Measurements from ENCODE around the gene SLC7A5. TPM values are rescaled to one million over a fixed set of nuclear protein-coding genes. Genes with fewer than 3 reads are reported as not detected.
"Not testable (repeated sequence)": the region's sequence is repeated elsewhere in the genome, so short reads cannot be mapped to it uniquely, and the experiment has no call there.

Gene SLC7A5
- total RNA-seq, 1 donor from 2014 or later: 127 TPM

DNA sequence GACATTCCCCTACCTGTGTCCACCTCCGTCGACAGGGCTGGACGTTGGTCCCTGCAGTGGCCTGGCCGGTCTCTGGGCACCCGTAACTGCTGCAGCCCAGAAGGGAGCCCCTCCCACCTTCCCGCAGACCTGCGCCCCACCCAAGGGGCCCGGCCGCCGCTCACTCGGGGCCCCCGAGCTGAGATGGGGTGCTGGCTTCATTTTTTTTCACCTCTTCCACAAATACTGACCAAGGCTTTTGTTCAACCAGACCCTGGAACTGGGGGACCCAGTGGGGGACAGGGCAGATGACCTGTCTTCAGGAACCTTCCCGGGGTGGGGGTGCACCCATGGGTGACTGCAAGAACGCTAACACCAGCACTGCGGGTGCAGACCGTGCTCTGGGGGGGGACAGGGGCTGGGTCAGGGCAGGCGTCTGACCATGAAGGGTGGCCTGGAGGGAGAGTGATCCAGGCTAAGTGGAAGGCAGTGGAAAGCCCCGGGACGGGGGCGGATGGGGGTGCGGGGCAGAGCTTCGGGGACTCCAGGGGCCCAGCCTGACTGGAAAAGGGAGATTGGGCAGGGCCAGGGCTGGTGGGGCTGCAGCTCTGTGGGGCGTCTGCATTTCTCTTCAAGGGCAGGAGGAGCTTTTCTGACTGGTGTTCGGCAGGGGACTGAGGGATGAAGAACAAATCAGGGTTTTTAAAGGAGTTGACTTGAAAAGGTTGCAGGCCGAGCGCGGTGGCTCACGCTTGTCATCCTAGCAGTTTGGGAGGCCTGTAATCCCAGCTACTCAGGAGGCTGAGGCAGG, 42.3 kb downstream of the SLC7A5 start:
- no peaks in the 10 kb centered on the region for H3K4me1 Mint-ChIP-seq (ENCODE audit: unreplicated experiment)
- H3K27ac Mint-ChIP-seq (ENCODE audit: unreplicated experiment): no peak overlapping the region
- TF ChIP-seq, protein P1, sequence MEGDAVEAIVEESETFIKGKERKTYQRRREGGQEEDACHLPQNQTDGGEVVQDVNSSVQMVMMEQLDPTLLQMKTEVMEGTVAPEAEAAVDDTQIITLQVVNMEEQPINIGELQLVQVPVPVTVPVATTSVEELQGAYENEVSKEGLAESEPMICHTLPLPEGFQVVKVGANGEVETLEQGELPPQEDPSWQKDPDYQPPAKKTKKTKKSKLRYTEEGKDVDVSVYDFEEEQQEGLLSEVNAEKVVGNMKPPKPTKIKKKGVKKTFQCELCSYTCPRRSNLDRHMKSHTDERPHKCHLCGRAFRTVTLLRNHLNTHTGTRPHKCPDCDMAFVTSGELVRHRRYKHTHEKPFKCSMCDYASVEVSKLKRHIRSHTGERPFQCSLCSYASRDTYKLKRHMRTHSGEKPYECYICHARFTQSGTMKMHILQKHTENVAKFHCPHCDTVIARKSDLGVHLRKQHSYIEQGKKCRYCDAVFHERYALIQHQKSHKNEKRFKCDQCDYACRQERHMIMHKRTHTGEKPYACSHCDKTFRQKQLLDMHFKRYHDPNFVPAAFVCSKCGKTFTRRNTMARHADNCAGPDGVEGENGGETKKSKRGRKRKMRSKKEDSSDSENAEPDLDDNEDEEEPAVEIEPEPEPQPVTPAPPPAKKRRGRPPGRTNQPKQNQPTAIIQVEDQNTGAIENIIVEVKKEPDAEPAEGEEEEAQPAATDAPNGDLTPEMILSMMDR (IDR thresholded peaks at IDR 0.05): no peak
- H3K9me3 Mint-ChIP-seq (ENCODE audit: unreplicated experiment): no peaks in the 10 kb centered on the region
- DNase-seq (ENCODE audit: extremely low spot score, unreplicated experiment): no peak
- no peak overlapping the region for H3K4me3 Mint-ChIP-seq (ENCODE audit: unreplicated experiment)
- no peaks in the 10 kb centered on the region for H3K27me3 Mint-ChIP-seq (ENCODE audit: unreplicated experiment)
- H3K36me3 Mint-ChIP-seq (ENCODE audit: unreplicated experiment): peaks cover 20% of the 10 kb centered on the region

DNA sequence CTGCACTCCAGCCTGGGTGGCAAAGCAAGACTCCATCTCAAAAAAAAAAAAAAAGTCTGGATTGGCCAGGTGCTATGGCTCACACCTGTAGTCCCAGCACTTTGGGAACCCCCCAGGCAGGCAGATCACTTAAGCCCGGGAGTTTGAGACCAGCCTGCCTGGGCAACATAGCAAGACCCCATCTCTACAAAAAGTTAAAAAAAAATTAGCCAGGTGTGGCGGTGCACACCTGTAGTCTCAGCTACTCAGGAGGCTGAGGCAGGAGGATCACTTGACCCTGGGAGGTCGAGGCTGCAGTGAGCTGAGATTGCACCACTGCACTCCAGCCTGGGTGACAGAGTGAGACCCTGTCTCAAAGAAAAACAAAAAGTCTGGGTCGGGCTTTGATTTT, 42.9 kb downstream of the SLC7A5 start:
- not testable (repeated sequence) for H3K4me3 Mint-ChIP-seq (ENCODE audit: unreplicated experiment)

DNA sequence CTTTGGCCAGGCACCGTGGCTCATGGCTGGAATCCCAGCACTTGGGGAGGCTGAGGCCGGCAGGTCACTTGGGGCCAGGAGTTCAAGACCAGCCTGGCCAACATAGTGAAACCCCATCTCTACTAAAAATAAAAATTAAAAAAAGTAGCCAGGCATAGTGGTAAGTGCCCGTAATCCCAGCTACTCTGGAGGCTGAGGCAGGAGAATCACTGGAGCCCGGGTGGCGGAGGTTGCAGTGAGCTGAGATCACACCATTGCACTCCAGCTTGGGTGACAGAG, 43.5 kb downstream of the SLC7A5 start:
- not testable (repeated sequence) for DNase-seq (ENCODE audit: extremely low spot score, unreplicated experiment); H3K9me3 Mint-ChIP-seq (ENCODE audit: unreplicated experiment); H3K4me3 Mint-ChIP-seq (ENCODE audit: unreplicated experiment); H3K27me3 Mint-ChIP-seq (ENCODE audit: unreplicated experiment); H3K4me1 Mint-ChIP-seq (ENCODE audit: unreplicated experiment); H3K27ac Mint-ChIP-seq (ENCODE audit: unreplicated experiment)
- H3K36me3 Mint-ChIP-seq (ENCODE audit: unreplicated experiment): peaks cover 11% of the 10 kb centered on the region

More for the DNA sequence above, 42.9 kb downstream of the SLC7A5 start:
- not testable (repeated sequence) for H3K4me1 Mint-ChIP-seq (ENCODE audit: unreplicated experiment); DNase-seq (ENCODE audit: extremely low spot score, unreplicated experiment); H3K27ac Mint-ChIP-seq (ENCODE audit: unreplicated experiment); H3K9me3 Mint-ChIP-seq (ENCODE audit: unreplicated experiment); H3K27me3 Mint-ChIP-seq (ENCODE audit: unreplicated experiment)
- H3K36me3 Mint-ChIP-seq (ENCODE audit: unreplicated experiment): peaks cover 17% of the 10 kb centered on the region

DNA sequence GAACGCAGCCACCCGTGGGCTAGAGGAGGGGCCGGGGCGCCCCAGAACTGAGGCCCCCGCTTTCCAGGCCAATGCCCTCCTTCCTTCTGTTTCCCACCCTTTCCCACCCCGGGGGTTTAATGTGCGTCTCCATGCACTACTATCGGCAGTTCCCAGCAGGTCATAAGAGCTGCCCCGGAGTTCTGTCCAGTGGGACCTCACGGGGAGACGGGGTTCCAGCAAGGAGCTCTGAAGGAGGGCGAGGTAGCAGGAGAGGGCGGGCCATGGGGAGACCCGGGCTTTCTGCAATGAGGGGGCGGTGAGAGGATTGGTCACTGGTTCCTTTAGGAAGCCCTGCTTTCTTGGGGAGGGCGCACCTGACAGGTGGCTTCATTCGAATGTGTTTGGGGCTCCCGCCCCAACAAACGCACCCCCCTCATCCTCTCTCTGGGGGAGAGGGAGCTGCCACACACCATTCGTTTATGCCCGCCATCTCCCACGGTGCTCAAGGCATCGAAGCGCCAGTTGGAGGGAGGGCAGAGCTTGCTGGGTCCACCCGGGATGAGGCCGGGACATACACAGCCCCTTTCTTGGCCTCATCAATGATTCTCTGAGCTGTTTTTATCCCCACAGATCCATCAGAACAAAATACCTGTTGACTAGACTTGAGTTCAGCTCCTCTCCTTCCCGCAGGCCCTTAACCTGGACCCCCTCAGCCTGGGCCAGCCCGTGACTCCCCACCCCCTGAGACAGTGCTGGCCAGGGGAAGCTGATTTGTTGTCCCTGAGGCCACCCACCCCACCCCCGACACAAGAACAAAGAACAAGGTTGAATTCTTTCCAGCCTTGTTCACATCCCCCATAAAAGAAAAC, 44.1 kb downstream of the SLC7A5 start:
- no peak overlapping the region for H3K27ac Mint-ChIP-seq (ENCODE audit: unreplicated experiment)

DNA sequence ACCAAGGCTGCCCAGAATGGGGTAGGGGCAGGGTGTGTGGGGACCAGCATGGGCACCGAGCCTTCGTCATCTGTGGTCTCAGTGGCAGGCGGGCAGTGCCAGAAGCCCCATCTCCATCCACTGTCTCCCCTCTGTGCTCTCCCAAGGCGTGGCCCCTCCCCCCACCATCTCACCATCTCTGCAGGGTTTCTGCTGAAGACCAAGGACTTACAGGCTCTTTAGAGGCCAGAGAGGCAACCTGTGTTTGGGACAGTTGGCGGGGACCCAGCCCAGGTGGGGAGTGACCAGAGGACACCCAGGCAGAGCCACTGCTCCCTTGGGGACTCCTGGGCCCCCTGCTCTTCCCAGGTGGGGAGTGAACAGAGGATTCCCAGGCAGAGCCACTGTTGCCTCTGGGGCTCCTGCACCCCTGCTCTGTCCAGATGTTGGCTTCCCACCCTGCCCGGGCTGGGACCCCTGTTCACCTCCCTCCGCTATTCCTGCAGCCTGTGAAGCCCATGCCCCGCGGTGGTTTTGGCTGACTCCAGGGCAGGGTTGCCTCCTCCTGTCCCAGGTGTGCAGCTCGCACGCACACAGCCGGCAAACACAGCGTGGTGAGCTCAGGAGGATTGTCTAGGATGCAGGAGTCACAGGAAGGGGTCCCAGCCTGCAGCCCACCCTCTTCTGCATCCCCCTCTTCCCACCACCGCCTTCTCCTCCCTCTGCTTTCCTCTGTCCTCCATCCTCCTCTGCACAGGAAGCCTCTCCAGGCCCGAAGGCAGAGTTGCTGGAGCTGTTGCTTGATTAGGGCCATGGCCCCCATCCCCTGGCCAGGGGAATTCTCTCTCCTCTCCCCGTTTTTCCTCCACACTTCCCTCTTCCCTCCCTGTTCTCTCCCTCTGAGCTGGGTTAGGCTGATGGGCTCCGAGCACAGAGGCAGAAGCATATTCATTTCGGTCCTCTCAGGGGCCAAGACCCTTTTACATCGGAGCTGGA, 45.0 kb downstream of the SLC7A5 start:
- no peak for DNase-seq (ENCODE audit: extremely low spot score, unreplicated experiment)
- H3K4me3 Mint-ChIP-seq (ENCODE audit: unreplicated experiment): no peak overlapping the region
- no peak overlapping the region for H3K27ac Mint-ChIP-seq (ENCODE audit: unreplicated experiment)
- no peaks in the 10 kb centered on the region for H3K36me3 Mint-ChIP-seq (ENCODE audit: unreplicated experiment)
- no peaks in the 10 kb centered on the region for H3K9me3 Mint-ChIP-seq (ENCODE audit: unreplicated experiment)
- TF ChIP-seq, protein P1 (IDR thresholded peaks at IDR 0.05): no peak
- no peaks in the 10 kb centered on the region for H3K4me1 Mint-ChIP-seq (ENCODE audit: unreplicated experiment)
- H3K27me3 Mint-ChIP-seq (ENCODE audit: unreplicated experiment): no peaks in the 10 kb centered on the region

More for the DNA sequence above, 44.1 kb downstream of the SLC7A5 start:
- Mint-ChIP-seq H3K9me3 (ENCODE audit: unreplicated experiment) (no peaks in the 10 kb centered on the region), H3K27me3 (ENCODE audit: unreplicated experiment) (no peaks in the 10 kb centered on the region), H3K4me3 (ENCODE audit: unreplicated experiment) (no peak overlapping the region), H3K4me1 (ENCODE audit: unreplicated experiment) (no peaks in the 10 kb centered on the region), H3K36me3 (ENCODE audit: unreplicated experiment) (peaks cover 7% of the 10 kb centered on the region)
- no peak for DNase-seq (ENCODE audit: extremely low spot score, unreplicated experiment)
- TF ChIP-seq, protein P1 (IDR thresholded peaks at IDR 0.05): no peak
